Measurements from ENCODE around the gene DLL1.

Gene DLL1

GRCh38 chr6:170253226-170253909 lies 37.5 kb downstream of the DLL1 start:
- DNase-seq (ENCODE audit: low read depth in 4 of 4, low spot score in 1 of 4) = no peak

GRCh38 chr6:170251776-170252571 lies 38.9 kb downstream of the DLL1 start:
- DNase-seq (ENCODE audit: low read depth in 4 of 4, low spot score in 1 of 4) = no peak

GRCh38 chr6:170250981-170251775 lies 39.7 kb downstream of the DLL1 start:
- no peak for DNase-seq (ENCODE audit: low read depth in 4 of 4, low spot score in 1 of 4)

- no peak for DNase-seq (ENCODE audit: low read depth in 4 of 4, low spot score in 1 of 4)
Measured at GRCh38 chr6:170250455-170250854, 40.4 kb downstream of the DLL1 start.

- DNase-seq (ENCODE audit: low read depth in 4 of 4, low spot score in 1 of 4) = no peak
Measured at GRCh38 chr6:170249817-170250216, 41.1 kb downstream of the DLL1 start.

- DNase-seq (ENCODE audit: low read depth in 4 of 4, low spot score in 1 of 4) = no peak
Measured at GRCh38 chr6:170248861-170249600, 41.8 kb downstream of the DLL1 start.

- no peak for DNase-seq (ENCODE audit: low read depth in 4 of 4, low spot score in 1 of 4)
Measured at GRCh38 chr6:170248111-170248805, 42.6 kb downstream of the DLL1 start.

- no peak for DNase-seq (ENCODE audit: low read depth in 4 of 4, low spot score in 1 of 4)
Measured at GRCh38 chr6:170247178-170247701, 43.6 kb downstream of the DLL1 start.

- DNase-seq (ENCODE audit: low read depth in 4 of 4, low spot score in 1 of 4) = no peak
Measured at GRCh38 chr6:170245475-170245992, 45.3 kb downstream of the DLL1 start.

GRCh38 chr6:170244721-170245474 lies 46.0 kb downstream of the DLL1 start:
- no peak for DNase-seq (ENCODE audit: low read depth in 4 of 4, low spot score in 1 of 4)

GRCh38 chr6:170243791-170244291 lies 47.0 kb downstream of the DLL1 start:
- no peak for DNase-seq (ENCODE audit: low read depth in 4 of 4, low spot score in 1 of 4)

GRCh38 chr6:170243386-170243785 lies 47.5 kb downstream of the DLL1 start:
- no peak for DNase-seq (ENCODE audit: low read depth in 4 of 4, low spot score in 1 of 4)

GRCh38 chr6:170238741-170239565 lies 51.9 kb downstream of the DLL1 start:
- no peak for DNase-seq (ENCODE audit: low read depth in 4 of 4, low spot score in 1 of 4)

- no peak for DNase-seq (ENCODE audit: low read depth in 4 of 4, low spot score in 1 of 4)
Measured at GRCh38 chr6:170237999-170238740, 52.7 kb downstream of the DLL1 start.

- no peak for DNase-seq (ENCODE audit: low read depth in 4 of 4, low spot score in 1 of 4)
Measured at GRCh38 chr6:170236131-170236836, 54.6 kb downstream of the DLL1 start.

- DNase-seq (ENCODE audit: low read depth in 4 of 4, low spot score in 1 of 4) = no peak
Measured at GRCh38 chr6:170235391-170236125, 55.3 kb downstream of the DLL1 start.
